Measurements from ENCODE around the gene ABLIM1. TPM values are rescaled to one million over a fixed set of nuclear protein-coding genes. Genes with fewer than 3 reads are reported as not detected.

The ABLIM1 gene
- total and polyA plus RNA-seq, 2 of the 4 experiments (the other 2 are of a cell fraction) = 7.7 to 9.9 TPM

- peaks cover 10% of the 10 kb centered on the region; the same call in 1 of the 2 replicates for H3K9me1 ChIP-seq (ENCODE audit: insufficient read depth, low read length)
- intact Hi-C loops (cut with micrococcal nuclease) (no loop called here), dilution Hi-C loops (cut with HindIII; ENCODE audit: low sequenced_read_pairs, unreplicated experiment) (no loop called here), in situ Hi-C loops (cut with MboI; ENCODE audit: low sequenced_read_pairs) (no loop called here)
- DNase-seq (no peak), ATAC-seq (ENCODE audit: low read depth) (peak; percentile 21; the same call in 1 of the 2 replicates)
- no peak overlapping the region for H3K56ac ChIP-seq (ENCODE audit: extremely low read depth, insufficient read depth, low read length)
- no peak overlapping the region for H3K14ac ChIP-seq (replicated peaks; ENCODE audit: low read depth, low read length)
- H3K18ac ChIP-seq (ENCODE audit: low read depth, low read length) = no peak overlapping the region; the same call in 1 of the 2 replicates
- no peak overlapping the region for H2AFZ ChIP-seq (replicated peaks; ENCODE audit: low read length, poor library complexity)
- no peak overlapping the region for H3K23ac ChIP-seq (ENCODE audit: low read depth, low read length)
- no peak overlapping the region for H2BK120ac ChIP-seq (ENCODE audit: low read depth, low read length)
- ChIA-PET POLR2A (ENCODE audit: unreplicated experiment) (interaction anchor here (0.7 kb wide), 1 partner anchor 371 kb away, joined by 3 read pairs; no protein-coding TSS in a partner anchor), CTCF (interaction anchor here (0.9 kb wide), 1 partner anchor 198 kb away, joined by 3 read pairs; no protein-coding TSS in a partner anchor)
- H3K4me3 ChIP-seq (ENCODE audit: insufficient read depth, low read depth, low read length) = no peak overlapping the region
- H3K9ac ChIP-seq (ENCODE audit: low read depth, low read length) = no peak overlapping the region
- no peak overlapping the region for H2AK9ac ChIP-seq (replicated peaks; ENCODE audit: low read depth, low read length, poor library complexity)
- H3K36me3 ChIP-seq (ENCODE audit: control insufficient read depth, insufficient read depth, low read length) = no peaks in the 10 kb centered on the region
- no peaks in the 10 kb centered on the region for H3K27me3 ChIP-seq (ENCODE audit: control insufficient read depth, insufficient read depth, low read length)
- no peak overlapping the region for H3K4me2 ChIP-seq (ENCODE audit: low read depth, low read length)
- H3K4ac ChIP-seq (ENCODE audit: low read depth, low read length) = no peak overlapping the region
- no peak overlapping the region for H3K27ac ChIP-seq (ENCODE audit: insufficient read depth, low read length)
- H4K20me1 ChIP-seq (ENCODE audit: insufficient read depth, low read length) = no peaks in the 10 kb centered on the region
- no peaks in the 10 kb centered on the region for H3K79me1 ChIP-seq (ENCODE audit: low read depth in 1 of 2, low read length in 2 of 2)
- no CpG with 5 or more reads among the region's 2 CpGs for WGBS, 2 experiments (ENCODE audit: extremely low coverage in 2 of 2, insufficient read length in 1 of 2)
- H4K8ac ChIP-seq (ENCODE audit: low read depth in 2 of 2, low read length in 2 of 2) = no peak overlapping the region
- no peak overlapping the region for H4K91ac ChIP-seq (ENCODE audit: insufficient read depth, low read depth, low read length)
- H4K5ac ChIP-seq (ENCODE audit: low read depth, low read length) = no peak overlapping the region
- H3K9me3 ChIP-seq (ENCODE audit: control insufficient read depth, insufficient read depth, low read length) = no peaks in the 10 kb centered on the region
- TF ChIP-seq BHLHE40 (IDR thresholded peaks at IDR 0.05; ENCODE audit: low read depth, low read length) = no peak
- no peak for TF ChIP-seq MXI1 (IDR thresholded peaks at IDR 0.05; ENCODE audit: borderline replicate concordance, low read depth, low read length)
- TF ChIP-seq CEBPB (IDR thresholded peaks at IDR 0.05; ENCODE audit: low read depth, low read length) = no peak
- no peak for TF ChIP-seq SMC3 (IDR thresholded peaks at IDR 0.05; ENCODE audit: low read depth, low read length)
- TF ChIP-seq FOS (IDR thresholded peaks at IDR 0.05; ENCODE audit: low read depth, low read length) = no peak
- no peak for TF ChIP-seq RAD21 (IDR thresholded peaks at IDR 0.05; ENCODE audit: low read length)
- TF ChIP-seq POLR2A (IDR thresholded peaks at IDR 0.05; ENCODE audit: low read depth, low read length) = no peak
- H2BK20ac ChIP-seq (ENCODE audit: low read depth, low read length) = no peak overlapping the region
- no peak overlapping the region for H2BK5ac ChIP-seq (ENCODE audit: low read depth, low read length, poor library complexity, severe bottlenecking)
- H2BK15ac ChIP-seq (ENCODE audit: low read depth, low read length) = no peak overlapping the region
- H3K4me1 ChIP-seq (ENCODE audit: control insufficient read depth, insufficient read depth, low read length) = peaks cover 2% of the 10 kb centered on the region; the same call in 1 of the 2 replicates
- H2AK5ac ChIP-seq (ENCODE audit: low read depth, low read length) = no peak overlapping the region
- BruUV-seq (replicated peaks) = no TSS peak
Measured at GRCh38 chr10:114678820-114679219, 20.7 kb upstream of the ABLIM1 start.

Measured in IMR-90 (cell line).